GM18909 (cell line): Measurements from ENCODE around the gene MFAP2.

Source experiments
- ATAC-seq: cut with Tn5 transposase; IDR thresholded peaks from one replicate; pipeline ENCODE4 v1.9.1; 2021; ENCODE audit warnings: mild to moderate bottlenecking; ENCODE audit not compliant: unreplicated experiment, poor library complexity

The MFAP2 gene

GRCh38 chr1:16980473-16981268 is at the start of gene MFAP2:
Gene MFAP2 (minus strand): TSS chr1:16980620. CDS start chr1:16978273, 2,347 bp downstream.
- no peak for ATAC-seq

GRCh38 chr1:17030206-17030605 is 49.8 kb upstream of the MFAP2 start:
- no peak for ATAC-seq

DNA sequence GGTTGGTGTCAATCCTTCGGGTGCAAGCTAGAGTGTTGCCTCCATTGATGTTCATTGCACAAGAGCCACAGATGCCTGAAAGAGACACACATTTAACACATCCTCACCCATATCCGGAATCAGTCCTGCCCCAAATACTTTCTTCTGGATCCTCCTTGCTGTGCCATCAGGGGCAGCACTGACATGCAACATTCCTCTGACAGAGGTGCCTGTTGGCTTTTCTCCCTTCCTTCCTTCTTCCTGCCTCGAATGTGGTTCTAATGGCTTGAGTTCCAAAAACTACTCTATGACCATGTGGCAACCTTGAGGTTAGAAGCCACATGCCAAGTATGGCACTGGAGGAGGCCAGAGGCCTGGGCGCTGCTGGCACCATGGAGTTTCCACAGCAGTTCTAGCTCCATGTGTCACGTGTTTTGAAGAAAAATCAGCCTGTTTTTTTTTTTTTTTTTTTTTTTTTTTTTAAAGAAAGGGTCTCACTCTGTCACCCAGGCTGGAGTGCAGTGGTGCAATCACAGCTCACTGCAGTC is 48.3 kb upstream of the MFAP2 start:
- no peak for ATAC-seq

GRCh38 chr1:17027900-17028299 is 47.5 kb upstream of the MFAP2 start:
- no peak for ATAC-seq

- ATAC-seq = no peak
Measured at GRCh38 chr1:17027403-17027802, 47.0 kb upstream of the MFAP2 start.

GRCh38 chr1:17024721-17025120 is 44.3 kb upstream of the MFAP2 start:
- no peak for ATAC-seq

DNA sequence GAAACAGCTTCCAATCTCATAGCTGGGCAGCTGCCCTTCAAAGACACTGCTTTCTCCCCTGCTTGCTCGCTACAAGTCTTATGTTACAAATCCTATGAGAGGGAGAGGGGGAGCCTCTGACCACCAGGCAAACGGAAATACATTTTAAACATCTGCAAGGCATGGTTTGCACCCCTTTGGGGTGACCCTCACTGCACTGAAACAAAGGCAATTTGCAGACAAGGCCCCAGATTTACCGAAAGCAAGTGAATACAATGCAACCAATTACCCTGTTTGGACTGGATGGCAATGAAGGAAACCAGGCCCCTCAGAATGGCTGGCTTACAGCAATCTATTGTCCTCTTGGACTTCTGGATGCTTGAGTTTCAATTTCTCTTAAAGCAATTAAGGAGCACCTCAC is 43.2 kb upstream of the MFAP2 start:
- no peak for ATAC-seq

DNA sequence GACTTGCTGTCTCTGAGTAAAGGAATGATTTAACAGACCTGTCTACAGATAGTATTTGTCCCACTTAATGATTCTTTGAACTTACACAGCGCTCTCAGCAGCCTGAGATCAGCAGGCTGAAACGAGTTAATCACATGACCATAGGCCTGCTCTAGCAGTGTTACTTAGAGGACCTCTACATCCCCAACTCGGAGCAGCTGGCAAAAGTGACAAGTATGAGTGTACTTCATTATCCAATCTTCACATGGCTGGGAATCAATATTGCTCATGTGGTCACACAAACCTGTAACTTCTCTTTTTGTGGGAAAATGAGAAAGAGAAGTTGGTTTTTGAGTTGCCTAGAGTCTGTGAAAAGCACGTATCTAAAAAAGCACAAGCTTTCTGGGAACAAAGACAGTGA is 42.7 kb upstream of the MFAP2 start:
- no peak for ATAC-seq

- ATAC-seq = no peak
Measured at GRCh38 chr1:17021896-17022295, 41.5 kb upstream of the MFAP2 start.

GRCh38 chr1:17020502-17020901 is 40.1 kb upstream of the MFAP2 start:
- ATAC-seq = no peak

DNA sequence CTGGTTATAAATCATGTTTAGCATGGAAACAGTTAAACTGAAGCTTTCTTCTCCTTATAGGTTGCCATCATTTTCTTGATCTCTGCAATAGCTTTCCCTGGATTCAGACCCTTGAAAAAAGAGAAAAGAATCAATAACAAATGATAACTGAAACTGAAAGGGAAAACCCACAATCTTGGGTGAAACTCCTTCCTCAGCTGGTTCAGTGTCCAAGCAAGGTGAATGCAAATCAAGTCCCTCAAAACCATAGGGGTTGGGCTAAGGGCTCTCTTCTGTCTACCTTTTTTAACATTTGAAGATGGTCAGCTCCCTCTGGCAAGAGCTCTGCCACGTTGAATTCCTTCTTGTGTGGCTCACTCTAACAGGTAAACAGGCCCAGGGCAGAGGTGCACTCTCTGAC is 38.4 kb upstream of the MFAP2 start:
- no peak for ATAC-seq

GRCh38 chr1:17017435-17017834 is 37.0 kb upstream of the MFAP2 start:
- ATAC-seq = no peak

GRCh38 chr1:17016317-17016661 is 35.9 kb upstream of the MFAP2 start:
- ATAC-seq = no peak

DNA sequence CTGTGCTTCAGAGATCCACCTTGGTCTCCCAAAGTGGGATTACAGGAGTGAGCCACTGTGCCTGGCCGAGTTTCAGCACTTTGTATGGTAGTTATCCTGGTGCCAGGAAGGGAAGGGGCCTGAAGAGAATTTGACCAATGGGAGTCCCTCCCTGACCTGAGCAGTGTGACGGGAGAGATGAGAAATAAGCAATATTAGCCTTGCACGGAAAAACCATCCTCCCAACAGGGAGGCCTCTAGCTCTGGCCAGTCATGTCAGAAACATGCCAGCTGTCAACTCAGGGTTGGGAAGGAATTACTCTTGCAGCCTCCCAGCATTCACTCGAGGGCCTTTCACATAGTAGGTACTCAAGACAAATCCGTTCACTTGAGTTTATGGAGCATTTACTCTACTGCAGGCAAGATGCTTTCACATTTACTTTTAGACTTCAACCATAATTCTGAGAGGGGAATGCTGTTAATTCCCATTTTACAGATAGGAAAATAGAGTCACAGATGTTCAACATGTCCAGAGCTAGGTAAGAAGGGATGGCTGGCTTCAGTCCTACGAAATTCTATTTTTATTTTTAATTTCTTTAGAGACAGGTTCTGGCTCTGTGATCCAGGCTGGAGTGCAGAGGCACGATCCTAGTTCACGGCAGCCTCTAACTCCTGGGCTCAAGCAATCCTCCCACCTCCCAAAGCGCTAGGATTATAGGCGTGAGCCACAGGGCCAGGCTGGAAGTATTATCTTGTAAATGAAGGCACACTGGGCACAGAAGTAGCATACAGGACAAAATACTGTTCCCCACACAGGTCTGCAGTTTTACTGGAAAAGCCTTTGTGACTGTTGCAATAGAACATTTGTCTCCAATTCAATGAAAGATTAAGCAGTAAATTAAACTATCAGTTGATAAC is 34.5 kb upstream of the MFAP2 start:
- ATAC-seq = no peak

DNA sequence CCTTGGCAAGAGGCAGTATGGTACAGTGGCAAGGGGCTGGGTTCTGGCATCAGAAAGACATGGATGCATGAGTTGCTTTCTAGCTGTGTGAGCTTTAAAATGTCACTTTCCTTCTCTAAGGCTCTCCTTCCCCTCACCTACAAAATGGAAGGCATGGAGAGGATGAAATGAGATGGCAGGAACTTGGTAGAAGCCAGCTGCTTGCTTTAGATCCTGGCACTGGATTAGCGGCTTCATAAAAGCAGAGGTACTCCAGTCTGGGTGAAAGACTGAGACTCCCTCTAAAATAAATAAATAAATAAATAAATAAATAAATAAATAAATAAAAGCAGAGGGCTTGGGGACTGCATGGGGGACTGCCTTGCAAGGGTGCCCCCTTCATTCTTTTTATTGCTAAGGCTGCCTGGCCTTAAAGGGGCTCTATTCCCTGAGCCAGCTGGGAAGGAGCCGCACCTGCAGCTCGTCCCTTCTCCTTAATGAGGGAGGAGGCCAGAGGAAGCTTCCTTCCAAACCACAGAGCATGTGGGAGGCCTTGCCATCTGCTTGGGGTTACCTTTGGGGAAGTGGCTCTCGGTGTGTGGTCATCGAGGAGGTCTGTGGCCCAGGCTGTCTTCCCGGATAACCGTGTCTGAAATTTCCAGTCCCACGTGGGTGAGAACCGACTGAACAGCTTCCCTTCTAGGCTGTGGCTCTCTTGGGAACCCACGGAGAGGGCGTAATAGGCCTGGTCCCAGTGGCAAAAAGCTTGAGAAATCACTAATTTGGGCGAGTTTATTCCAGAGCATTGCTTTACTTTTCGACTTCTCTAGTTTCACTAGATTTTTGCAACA is 33.3 kb upstream of the MFAP2 start:
- no peak for ATAC-seq

- no peak for ATAC-seq
Measured at GRCh38 chr1:17012775-17013490, 32.5 kb upstream of the MFAP2 start.

DNA sequence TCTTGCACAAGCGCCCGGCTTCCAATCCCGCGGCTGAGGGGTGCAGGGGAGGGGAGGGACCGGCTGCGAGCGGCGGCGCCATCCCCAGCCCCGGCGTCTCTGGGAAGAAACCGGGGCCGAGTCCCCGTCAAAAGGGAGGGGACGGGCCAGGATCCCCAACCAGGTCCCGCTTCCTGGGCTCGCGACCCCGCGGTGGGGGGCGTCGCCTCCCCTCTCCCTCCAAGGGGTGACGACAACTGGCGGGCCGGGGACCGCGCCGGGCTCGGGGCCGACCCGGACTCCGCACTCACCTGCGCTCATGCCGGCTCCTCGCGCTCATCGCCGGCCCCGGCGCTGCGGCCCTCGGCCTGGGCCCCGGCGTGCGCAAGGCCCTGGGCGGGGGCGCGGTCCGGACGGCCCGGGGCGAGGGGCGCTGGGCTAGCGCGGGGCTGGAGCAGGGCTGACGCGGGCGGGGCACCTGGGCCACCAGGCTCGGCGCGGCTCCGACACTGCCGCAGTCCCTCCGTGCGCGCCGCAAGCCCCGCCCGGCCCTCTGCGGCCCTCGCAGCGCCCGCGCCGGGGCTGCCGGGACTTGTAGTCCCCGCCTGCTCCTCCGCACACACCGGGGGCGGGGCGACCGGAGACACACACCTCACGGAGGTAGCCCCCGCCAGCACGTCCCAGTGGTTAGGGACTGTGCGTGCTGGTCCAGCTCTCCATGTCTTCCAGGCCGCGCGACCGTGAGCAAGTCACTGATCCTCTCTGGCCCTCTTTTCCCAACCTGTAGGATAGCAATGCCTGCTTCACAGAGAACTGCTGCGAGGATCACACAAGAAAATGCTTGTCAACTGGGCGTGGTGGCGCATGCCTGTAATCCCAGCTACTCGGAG is 31.3 kb upstream of the MFAP2 start, which contains the start of gene ATP13A2:
Gene ATP13A2, minus strand, starts transcription at position 490 of the 869 bp plus-strand sequence. Its CDS starts 190 bp downstream, at position 300.
- peak; percentile 89 for ATAC-seq

DNA sequence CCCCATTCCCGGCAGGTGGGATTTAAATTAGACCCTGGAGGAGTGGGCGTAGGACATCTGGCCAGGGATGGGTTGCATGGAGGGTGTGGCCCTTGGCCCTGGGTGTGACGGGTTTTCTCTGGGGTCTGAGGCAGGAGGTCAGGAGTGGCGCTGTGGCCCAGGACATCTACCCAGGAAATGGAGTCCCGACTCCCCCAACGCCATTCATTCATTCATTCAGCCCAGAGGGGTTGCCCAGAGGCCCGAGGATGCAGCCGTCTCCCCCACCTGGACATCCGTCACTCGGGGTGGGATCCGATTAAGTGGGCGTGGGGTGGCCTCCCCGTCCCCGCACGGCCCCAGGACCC is 30.6 kb upstream of the MFAP2 start:
- ATAC-seq = peak; percentile 2

DNA sequence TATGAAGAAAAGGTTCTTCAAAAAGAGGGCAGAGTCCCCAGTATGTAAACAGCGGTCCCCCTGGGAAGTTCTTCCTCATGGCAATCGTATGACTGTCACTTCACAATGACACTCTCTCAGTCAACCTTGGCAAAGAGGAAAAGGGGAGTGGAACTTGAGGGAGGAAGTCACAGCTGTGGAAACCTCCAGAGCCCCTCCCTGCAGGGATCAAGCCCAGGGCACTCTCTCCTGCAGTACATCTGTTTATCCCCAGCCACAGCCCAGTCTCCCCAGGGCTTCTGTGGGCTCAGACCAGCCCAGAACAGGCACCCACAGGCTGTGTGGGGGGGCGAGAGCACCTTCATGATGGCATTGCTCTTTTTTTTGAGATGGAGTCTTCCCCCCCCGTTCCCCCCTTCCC is 29.3 kb upstream of the MFAP2 start:
- no peak for ATAC-seq
